ENCODE results near the gene NOM1. TPM values are rescaled to one million over a fixed set of nuclear protein-coding genes. Genes with fewer than 3 reads are reported as not detected.

NOM1 gene
- total RNA-seq, 1 donor from 2014 or later: 19.7 TPM

GRCh38 chr7:157000741-157001653, 51.5 kb downstream of the NOM1 start:
- TF ChIP-seq CTCF (IDR thresholded peaks at IDR 0.05; ENCODE audit: insufficient read depth, low read depth, low read length): no peak
- TF ChIP-seq EZH2 (IDR thresholded peaks at IDR 0.05; ENCODE audit: insufficient read depth, low read length): peak; percentile 74
- H2AFZ ChIP-seq (ENCODE audit: low read depth, low read length): no peak overlapping the region
- peaks cover 3% of the 10 kb centered on the region for H4K20me1 ChIP-seq (ENCODE audit: insufficient read depth, low read length)
- H3K27ac Mint-ChIP-seq (ENCODE audit: unreplicated experiment): peak overlapping the region; percentile 77
- no peaks in the 10 kb centered on the region for H3K4me1 ChIP-seq (ENCODE audit: insufficient read depth, low read length)
- H3K4me1 Mint-ChIP-seq (ENCODE audit: low read depth, unreplicated experiment): no peaks in the 10 kb centered on the region
- H3K27me3 Mint-ChIP-seq (ENCODE audit: low read depth, unreplicated experiment): peaks cover 74% of the 10 kb centered on the region
- H3K27me3 ChIP-seq (ENCODE audit: insufficient read depth, low read length): peaks cover 87% of the 10 kb centered on the region
- H3K4me3 Mint-ChIP-seq (ENCODE audit: unreplicated experiment): peak overlapping the region; percentile 37
- no peak for FAIRE-seq
- H3K79me2 ChIP-seq (ENCODE audit: insufficient read depth, low read length): no peaks in the 10 kb centered on the region
- peaks cover 16% of the 10 kb centered on the region for H3K9me3 Mint-ChIP-seq (ENCODE audit: unreplicated experiment)
- DNase-seq (ENCODE audit: low read depth): no peak
- no peaks in the 10 kb centered on the region for H3K36me3 ChIP-seq (ENCODE audit: insufficient read depth, low read length)
- H3K9ac ChIP-seq (ENCODE audit: low read length): no peak overlapping the region
- no peak overlapping the region for H3K4me3 ChIP-seq (ENCODE audit: insufficient read depth, low read depth, low read length)
- H3K9me3 ChIP-seq (ENCODE audit: insufficient read depth, low read depth, low read length): no peaks in the 10 kb centered on the region
- peaks cover 2% of the 10 kb centered on the region for H3K36me3 Mint-ChIP-seq (ENCODE audit: low read depth, unreplicated experiment)
- H3K4me2 ChIP-seq (ENCODE audit: low read length): no peak overlapping the region
- no peak overlapping the region for H3K27ac ChIP-seq (ENCODE audit: low read depth, low read length)

GRCh38 chr7:157001920-157002818, 52.7 kb downstream of the NOM1 start:
- H3K9me3 Mint-ChIP-seq (ENCODE audit: unreplicated experiment): peaks cover 16% of the 10 kb centered on the region
- peaks cover 2% of the 10 kb centered on the region for H3K36me3 Mint-ChIP-seq (ENCODE audit: low read depth, unreplicated experiment)
- no peak overlapping the region for H3K27ac ChIP-seq (ENCODE audit: low read depth, low read length)
- H3K27ac Mint-ChIP-seq (ENCODE audit: unreplicated experiment): peak overlapping the region; percentile 53
- peaks cover 70% of the 10 kb centered on the region for H3K27me3 Mint-ChIP-seq (ENCODE audit: low read depth, unreplicated experiment)
- H3K9me3 ChIP-seq (ENCODE audit: insufficient read depth, low read depth, low read length): no peaks in the 10 kb centered on the region
- peaks cover 87% of the 10 kb centered on the region for H3K27me3 ChIP-seq (ENCODE audit: insufficient read depth, low read length)
- no peak overlapping the region for H3K4me2 ChIP-seq (ENCODE audit: low read length)
- H3K36me3 ChIP-seq (ENCODE audit: insufficient read depth, low read length): no peaks in the 10 kb centered on the region
- no peaks in the 10 kb centered on the region for H3K79me2 ChIP-seq (ENCODE audit: insufficient read depth, low read length)
- TF ChIP-seq CTCF (IDR thresholded peaks at IDR 0.05; ENCODE audit: insufficient read depth, low read depth, low read length): no peak
- peak; percentile 63 for TF ChIP-seq EZH2 (IDR thresholded peaks at IDR 0.05; ENCODE audit: insufficient read depth, low read length)
- H3K9ac ChIP-seq (ENCODE audit: low read length): no peak overlapping the region
- no peaks in the 10 kb centered on the region for H3K4me1 ChIP-seq (ENCODE audit: insufficient read depth, low read length)
- H2AFZ ChIP-seq (ENCODE audit: low read depth, low read length): no peak overlapping the region
- DNase-seq (ENCODE audit: low read depth) (no peak), FAIRE-seq (no peak)
- no peak overlapping the region for H3K4me3 ChIP-seq (ENCODE audit: insufficient read depth, low read depth, low read length)
- no peaks in the 10 kb centered on the region for H3K4me1 Mint-ChIP-seq (ENCODE audit: low read depth, unreplicated experiment)
- H4K20me1 ChIP-seq (ENCODE audit: insufficient read depth, low read length): peaks cover 3% of the 10 kb centered on the region
- H3K4me3 Mint-ChIP-seq (ENCODE audit: unreplicated experiment): no peak overlapping the region

Data from astrocyte (in vitro differentiated cells and primary cell).